KOPT-K1 (cell line): ENCODE results near the gene SUSD1.
"Not testable (repeated sequence)": the region's sequence is repeated elsewhere in the genome, so short reads cannot be mapped to it uniquely, and the experiment has no call there.

Experiments
- H3K27ac ChIP-seq: fragments of 200-600 bp; sonication (generic); 2 replicates; pipeline ENCODE4 v1.5.1; 2016; ENCODE audit warnings: antibody characterized with exemption, mild to moderate bottlenecking, low read depth, low read length; ENCODE audit not compliant: poor library complexity, severe bottlenecking
- H3K36me3 ChIP-seq: fragments of 200-600 bp; sonication (generic); 2 replicates; pipeline ENCODE4 v1.5.1; 2017; ENCODE audit warnings: antibody characterized with exemption, mild to moderate bottlenecking, low read length, moderate library complexity; ENCODE audit not compliant: insufficient read depth
- H3K9me3 ChIP-seq: fragments of 200-600 bp; sonication (generic); 2 replicates; pipeline ENCODE4 v1.5.1; 2017; ENCODE audit warnings: antibody characterized with exemption, low read length, mild to moderate bottlenecking; ENCODE audit not compliant: insufficient read depth, poor library complexity, severe bottlenecking

SUSD1 gene

DNA sequence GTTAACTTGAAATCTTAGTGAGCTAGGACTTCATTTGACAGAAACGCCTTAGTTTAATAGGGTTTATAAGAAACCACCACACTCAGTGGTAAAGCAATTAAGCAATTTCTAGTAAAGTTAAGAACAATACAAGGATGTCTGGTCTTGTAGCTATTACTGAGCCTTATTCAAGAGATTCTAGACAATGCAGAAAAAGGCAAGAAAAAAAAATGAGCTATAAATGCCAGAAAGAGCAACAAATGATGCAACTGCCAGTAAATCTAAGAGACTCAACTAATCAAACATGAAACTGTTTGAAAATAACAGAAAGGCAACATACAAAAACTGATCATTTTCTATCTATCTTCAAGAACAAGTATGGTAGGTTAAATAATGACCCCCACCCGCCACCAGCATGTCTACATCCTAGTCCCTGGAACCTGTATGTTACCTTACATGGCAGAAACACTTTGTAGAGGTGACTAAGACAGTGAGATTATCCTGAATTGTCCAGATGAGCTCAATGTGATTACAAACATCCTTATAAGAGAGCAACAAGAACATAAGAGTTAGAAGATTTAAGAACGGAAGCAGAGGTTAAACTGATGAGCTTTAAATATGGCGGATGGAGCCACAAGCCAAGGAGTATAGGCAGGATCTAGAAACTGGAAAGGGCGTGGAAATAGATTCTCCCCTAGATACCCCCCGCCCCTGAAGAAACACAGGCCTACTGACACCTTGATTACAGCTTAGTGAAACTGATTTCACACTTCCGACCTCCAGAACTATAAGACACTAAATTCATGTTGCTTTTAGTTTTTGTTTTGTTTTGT, 93.0 kb downstream of the SUSD1 start:
- Histone ChIP-seq H3K9me3 (no peaks in the 10 kb centered on the region), H3K36me3 (no peaks in the 10 kb centered on the region), H3K27ac (no peak overlapping the region)

DNA sequence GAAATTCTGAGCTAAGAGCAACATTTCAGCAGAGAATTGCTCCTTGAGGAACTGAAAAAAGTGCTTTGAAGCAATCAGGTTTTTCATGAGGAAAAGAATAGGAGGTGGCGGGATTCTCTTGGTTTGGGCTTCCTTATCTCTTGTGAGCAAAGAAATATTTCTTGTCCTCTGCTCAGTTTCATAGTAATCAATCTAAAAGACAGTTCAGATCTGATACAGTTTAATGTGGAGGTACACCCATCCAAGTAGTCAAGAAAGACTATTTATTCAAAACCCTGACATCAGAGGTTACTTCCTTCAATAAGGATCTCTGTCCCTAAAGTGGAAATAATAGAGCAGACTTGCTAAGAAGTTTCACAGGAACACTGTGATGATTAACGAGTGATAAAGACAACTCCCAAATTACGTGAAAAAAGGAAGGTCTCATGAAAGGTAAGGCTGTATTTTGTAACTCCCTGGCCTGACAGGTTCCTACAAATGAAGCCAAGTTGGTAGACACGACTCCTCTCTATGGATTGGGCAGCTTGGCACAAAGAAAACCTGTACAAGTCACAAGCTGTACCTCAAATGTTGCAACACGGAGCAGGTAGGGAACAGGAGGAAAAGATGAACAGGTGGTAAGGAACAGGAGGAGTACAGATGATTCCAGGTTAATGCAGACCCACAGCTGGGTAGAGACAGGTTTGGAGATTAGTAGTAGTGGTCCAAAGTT, 94.1 kb downstream of the SUSD1 start:
- no peak overlapping the region for H3K27ac ChIP-seq
- no peaks in the 10 kb centered on the region for H3K9me3 ChIP-seq
- H3K36me3 ChIP-seq = no peaks in the 10 kb centered on the region

DNA sequence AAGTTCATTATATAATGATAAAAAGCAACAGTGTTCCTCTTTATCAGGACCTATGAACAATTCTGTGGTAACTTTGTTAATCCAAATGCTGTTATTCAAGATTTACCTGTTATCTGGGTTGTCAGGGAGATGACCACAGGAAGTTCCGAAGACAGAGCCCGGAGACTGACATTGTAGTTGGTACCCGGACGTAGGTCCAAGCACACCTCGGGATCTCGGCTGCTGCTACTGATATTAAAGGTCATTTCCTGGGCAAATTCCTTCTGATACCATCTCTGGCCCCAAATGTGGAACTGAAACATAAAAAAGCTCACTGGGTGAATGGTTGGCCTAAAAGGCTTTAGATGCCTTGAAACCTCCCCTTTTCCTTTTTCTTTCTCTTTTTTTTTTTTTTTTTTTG, 96.7 kb downstream of the SUSD1 start:
- H3K36me3 ChIP-seq = no peaks in the 10 kb centered on the region
- H3K27ac ChIP-seq = no peak overlapping the region
- H3K9me3 ChIP-seq = no peaks in the 10 kb centered on the region

DNA sequence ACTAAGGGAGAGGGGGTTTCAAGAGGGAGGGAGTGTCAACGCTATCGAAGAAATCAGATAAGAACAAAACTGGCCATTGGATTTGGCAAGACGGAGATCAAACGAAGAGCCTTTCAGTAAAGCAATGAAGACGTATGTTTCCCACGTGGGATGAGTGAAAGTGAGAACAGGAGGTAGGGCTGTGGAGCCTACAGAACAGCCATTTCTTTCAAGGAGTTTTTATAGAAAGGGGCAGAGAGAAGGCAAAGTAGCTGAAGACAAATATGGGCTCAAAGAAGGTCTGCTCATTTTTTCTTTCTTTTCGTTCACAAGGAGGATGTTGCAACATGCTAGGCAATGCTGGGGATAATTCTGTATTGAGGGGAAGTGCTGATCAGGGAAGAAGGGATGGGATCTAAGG, 98.3 kb downstream of the SUSD1 start:
- Histone ChIP-seq H3K9me3 (no peaks in the 10 kb centered on the region), H3K27ac (no peak overlapping the region), H3K36me3 (no peaks in the 10 kb centered on the region)

DNA sequence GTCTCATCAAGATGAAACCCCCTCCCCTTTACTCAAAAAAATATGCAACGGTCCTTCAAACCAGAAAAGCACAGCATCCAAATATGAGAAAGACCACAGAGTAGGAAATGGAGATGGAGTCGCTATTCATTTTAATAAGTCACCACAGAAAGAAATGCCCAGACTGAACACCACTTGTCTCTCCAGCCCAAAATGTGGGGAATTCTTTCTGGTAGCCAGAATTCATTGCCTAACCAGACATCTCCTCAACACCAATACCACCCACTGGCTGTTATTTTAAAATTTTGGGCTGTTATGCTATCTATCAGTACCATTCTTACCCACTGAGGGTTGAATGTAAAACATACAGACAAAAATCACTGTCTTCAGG, 100.1 kb downstream of the SUSD1 start:
- no peaks in the 10 kb centered on the region for H3K9me3 ChIP-seq
- H3K27ac ChIP-seq = no peak overlapping the region

DNA sequence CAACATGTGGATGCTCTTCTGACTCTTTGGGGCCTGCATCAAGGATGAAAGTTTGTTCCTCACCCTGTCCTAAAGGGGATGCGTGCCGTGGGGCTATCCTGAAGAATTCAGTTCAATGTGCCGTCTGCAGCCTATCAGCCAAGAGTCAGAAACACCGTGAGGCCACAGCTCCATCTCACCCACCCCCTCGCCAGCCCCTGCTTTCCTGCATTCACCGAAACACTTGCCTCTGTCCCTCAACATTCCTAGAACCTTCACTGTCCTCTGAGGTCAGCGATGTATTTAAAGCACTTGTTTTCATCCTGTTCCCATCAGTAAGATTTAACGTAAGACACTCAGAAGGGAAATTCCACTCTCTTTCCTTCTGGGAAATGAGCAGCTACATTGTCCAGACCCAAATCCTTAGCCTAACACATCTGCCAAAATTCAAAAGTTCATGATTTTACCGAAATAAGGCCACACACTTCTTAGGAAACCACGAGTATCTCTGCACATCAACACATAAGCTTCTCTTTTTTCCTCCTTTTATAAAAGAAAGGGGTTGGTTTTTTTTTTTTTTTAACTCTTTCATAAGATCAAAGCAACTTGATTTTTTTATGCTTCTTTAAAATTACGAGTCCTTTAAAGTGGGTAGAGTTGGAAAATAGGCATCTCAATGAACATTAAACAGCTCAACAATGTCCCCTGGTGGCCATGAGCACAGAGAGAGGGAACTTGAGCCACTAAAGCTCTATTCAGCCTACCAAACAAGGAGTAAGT, 100.7 kb downstream of the SUSD1 start:
- Histone ChIP-seq H3K9me3 (no peaks in the 10 kb centered on the region), H3K36me3 (no peaks in the 10 kb centered on the region), H3K27ac (no peak overlapping the region)

More for the DNA sequence above, 100.1 kb downstream of the SUSD1 start:
- no peaks in the 10 kb centered on the region for H3K36me3 ChIP-seq

DNA sequence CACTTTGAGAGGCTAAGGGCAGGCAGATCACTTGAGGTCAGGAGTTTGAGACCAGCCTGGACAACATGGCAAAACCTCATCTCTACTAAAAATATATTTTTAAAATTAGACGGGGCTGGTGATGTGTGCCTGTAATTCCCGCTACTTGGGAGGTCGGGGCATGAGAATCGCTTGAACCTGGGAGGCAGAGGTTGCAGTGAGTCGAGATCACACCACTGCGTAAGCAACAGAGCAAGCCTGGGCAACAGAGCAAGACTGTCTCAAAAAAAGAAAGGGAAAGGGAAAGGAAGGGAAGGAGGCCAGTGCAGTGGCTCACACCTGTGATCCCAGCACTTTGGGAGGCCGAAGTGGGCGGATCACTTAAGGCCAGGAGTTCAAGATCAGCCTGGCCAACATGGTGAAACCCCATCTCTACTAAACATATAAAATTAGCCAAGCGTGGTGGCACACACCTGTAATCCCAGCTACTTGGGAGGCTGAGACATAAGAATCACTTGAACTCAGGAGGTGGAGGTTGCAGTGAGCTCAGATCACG, 101.4 kb downstream of the SUSD1 start:
- H3K27ac ChIP-seq, H3K9me3 ChIP-seq, H3K36me3 ChIP-seq: not testable (repeated sequence)

DNA sequence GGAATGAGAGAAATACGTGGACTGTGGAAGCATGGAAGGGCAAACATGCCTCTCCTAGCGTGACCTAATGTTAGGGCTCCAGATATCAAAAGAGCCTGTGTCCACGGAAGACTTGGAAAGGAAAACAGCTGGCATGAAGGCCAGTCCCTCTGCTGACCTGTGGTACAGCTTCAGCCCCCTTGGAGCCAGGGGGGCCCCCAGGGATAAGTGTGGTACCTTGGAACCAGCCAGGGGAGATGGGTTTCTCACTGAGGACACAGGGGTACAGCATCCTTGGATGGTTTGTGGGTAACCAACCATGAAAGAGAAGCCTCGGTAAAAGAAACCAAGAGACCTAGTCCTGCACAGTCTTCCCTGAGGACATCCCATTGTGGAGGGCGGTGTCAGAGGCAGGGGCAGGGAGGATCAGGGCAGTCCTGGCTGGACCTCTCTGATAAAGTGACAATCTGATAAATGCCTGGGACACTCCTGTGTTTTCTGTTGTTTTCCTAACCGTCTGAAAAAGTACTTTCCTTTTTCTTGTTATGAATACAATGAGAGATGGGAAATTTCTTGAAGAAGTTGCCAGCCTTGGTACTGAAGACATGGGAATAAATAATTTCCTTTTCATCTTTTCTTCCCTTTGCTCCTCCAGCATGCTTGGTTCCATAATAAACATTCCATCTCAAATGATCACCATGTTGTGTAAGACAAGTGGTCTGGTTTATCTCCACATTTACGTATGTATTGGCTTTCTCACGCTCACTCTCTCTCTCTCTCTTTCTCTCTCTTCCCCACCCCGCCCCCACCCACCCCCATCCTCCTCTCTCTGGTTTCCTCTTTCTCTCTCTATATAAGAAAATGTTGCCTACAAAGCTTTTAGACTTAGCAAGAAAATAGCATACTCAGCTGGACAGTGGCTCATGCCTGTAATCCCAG, 102.1 kb downstream of the SUSD1 start:
- Histone ChIP-seq H3K36me3 (no peaks in the 10 kb centered on the region), H3K27ac (no peak overlapping the region), H3K9me3 (no peaks in the 10 kb centered on the region)

DNA sequence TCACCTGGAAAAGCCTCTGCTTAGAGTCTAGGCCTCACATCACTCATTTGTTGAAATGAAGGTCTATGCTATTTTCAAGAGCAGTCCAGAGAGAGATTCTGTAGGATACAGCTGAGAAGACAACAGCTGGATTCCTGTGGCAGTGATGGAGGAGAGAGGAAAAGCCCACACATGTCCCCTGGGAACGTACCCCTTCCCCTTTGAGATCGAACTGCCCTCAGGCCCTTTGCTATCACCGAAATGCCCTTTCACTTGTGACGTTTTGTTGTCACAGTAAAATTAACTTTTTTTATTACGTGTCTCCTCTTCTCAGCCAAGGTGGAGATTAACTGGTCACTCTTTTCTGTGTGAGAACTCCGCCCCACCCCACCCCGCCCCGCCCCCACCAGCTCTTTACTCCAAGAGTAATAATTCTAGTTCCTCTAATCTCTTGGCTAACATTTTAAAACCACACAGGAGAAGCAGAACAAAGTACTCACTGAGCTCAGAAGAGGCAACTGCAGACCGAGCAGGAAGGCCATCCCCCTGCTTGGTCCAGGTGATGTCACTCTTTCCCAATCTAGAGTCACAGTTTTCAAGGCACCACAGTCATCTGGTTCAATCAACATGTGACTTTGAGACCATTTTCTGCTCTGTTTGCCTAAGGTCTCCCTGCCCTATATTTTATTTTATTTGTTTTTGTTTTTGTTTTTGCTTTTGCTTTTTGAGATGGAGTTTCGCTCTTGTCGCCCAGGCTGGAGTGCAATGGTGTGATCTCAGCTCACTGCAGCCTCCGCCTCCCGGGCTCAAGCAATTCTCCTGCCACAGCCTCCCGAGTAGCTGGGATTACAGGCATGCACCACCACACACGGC, 105.6 kb downstream of the SUSD1 start:
- Histone ChIP-seq H3K36me3 (no peaks in the 10 kb centered on the region), H3K27ac (no peak overlapping the region), H3K9me3 (no peaks in the 10 kb centered on the region)

DNA sequence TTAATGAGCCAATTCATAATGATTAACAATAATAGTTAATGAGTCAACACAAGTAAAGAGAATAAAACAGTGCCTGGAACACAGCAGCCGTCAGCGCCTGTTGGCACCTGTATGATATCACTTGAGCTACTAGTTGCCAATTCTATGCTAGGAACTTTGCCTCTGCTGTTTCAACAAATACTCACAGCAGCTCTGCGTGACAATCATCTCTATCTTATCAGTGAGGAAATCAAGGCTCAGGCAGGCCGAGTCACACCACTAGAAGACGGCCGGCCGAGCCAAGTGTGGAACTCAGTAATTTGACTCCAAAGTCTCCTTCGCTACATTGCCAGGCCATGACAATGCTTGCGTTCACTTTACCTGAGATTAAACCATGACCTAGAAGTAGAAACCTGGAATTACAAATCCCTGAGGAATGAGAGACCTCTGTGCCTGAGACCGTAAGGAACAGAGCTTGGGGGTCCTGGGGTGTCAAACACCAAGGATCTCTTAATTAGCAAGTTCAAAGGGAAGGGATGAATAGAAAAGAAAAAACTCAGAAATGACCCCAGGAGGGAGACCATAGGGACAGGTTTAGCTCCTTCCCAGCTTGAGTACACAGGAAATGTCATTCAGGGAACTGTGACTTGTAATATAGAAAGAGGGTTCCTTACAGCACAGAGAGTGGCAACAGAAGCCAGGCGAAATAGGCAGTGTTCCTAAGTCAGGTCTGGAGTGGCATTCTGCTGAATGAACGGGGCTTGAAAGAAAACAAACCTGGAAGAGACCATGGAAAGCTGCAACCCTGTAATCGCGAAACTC, 109.1 kb downstream of the SUSD1 start:
- Histone ChIP-seq H3K27ac (no peak overlapping the region), H3K36me3 (no peaks in the 10 kb centered on the region), H3K9me3 (no peaks in the 10 kb centered on the region)

DNA sequence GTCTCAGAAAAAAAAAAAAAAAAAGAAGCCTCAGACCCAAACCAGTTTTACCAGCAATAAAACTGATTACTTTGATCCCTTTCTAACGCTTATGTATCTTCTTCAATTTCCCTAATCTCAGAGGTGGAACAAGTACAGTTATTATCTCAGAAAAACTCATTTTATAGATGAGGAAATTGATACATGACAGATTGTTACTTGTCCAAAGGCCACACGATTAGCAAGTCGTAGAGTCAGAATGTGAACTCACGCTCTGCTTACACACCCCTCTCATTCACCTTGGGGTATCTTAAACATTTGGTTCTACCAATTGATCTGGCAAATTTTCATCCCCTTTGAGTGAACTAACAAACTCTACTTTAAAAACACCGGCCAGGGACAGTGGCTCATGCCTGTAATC, 110.2 kb downstream of the SUSD1 start:
- Histone ChIP-seq H3K9me3 (no peaks in the 10 kb centered on the region), H3K36me3 (no peaks in the 10 kb centered on the region), H3K27ac (no peak overlapping the region)

DNA sequence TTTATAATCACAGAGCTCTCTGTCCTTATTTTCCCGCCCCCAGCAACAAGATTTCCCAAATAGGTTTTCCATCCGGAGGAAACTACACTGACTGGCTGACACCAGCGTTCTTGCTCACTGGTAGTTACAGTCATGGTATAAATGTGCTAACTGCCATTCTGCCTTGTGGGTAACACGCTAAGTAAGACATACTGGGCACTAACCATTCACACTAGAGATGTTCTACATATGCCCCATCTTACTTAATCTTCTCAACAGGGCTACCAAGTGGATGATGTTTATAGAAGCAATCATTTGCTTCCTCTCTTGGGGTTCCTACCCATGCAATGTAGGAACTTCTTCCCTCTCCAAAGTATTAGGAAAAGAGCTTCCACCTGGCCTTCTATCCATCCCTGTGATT, 111.5 kb downstream of the SUSD1 start:
- H3K36me3 ChIP-seq = no peaks in the 10 kb centered on the region
- no peak overlapping the region for H3K27ac ChIP-seq
- no peaks in the 10 kb centered on the region for H3K9me3 ChIP-seq

DNA sequence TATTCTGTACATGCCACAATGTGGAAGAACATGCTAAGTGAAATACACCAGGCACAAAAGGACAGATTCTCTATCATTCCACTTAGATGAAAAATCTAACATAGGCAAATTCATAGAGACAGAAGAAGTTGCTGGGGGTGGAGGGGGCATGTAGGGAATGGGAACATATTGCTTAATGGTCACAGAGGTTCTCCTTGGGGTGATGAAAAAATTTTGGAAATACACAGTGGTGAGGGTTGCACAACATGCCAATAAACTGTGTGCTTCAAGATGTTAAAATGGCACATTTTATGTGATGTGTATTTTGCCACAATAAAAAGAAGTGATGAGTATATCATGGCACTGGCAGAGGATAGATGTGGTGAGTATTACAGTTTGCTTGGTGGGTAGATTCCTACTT, 111.9 kb downstream of the SUSD1 start:
- no peaks in the 10 kb centered on the region for H3K36me3 ChIP-seq
- no peaks in the 10 kb centered on the region for H3K9me3 ChIP-seq
- H3K27ac ChIP-seq = no peak overlapping the region
